Inferior parietal cortex (tissue), 1 donor: ENCODE results near the gene CFAP57.
A peak's percentile ranks its signal among the peaks of the same experiment; 100 is the strongest.

Source experiments
- DNase-seq: peaks from one replicate; pipeline ENCODE4 v3.0.0-alpha.2; 2016; ENCODE audit errors: extremely low spot score

The CFAP57 gene

DNA sequence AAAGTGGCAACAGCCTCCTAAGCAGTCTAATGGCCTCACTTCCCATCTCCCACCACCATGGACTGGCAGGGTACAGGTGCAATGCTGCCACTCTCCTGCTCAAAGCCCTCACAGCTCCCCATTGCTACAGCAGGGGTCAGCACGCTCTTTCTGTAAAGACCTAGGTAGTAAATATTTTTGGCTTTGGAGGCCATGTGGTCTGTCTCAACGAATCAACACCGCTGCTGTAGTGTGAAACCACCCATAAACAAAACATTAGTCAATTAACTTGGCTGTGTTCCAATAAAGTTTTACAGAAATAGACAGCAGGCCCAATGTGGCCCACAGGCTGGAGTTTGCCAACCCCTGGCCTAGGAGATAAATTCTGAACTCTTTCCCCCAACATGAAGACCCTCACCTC lies 53.0 kb downstream of the CFAP57 start:
- no peak for DNase-seq

DNA sequence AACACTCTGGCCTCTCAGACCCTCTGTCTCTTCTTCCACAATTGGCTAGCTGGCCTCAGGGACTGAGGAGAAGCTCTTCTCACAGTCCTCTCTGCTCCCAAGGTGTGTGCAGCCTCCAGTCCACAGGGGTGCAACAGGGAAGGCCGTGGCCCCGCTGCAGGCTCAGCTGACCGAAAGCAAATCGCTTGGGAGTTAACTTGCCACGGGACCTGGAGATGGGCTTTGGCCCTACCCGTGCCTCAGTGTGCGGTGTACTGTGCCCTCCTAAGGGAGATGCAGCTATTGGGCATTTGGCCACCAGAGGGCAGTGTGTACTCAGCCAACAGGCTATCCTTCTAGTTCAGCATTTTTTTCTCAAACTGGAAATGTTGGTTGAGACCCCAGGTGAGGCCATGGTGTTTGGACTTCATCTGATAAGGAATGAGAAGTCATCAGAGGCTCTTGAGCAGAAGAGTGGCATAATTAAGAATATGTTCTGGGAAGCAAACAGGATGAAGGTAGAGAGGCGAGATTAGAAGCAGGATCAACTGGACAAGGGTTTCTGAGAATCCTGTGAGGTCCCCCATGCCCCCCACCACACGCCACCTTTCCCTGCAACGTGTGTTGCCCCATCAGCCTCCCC lies 55.1 kb downstream of the CFAP57 start:
- peak; percentile 94 for DNase-seq

DNA sequence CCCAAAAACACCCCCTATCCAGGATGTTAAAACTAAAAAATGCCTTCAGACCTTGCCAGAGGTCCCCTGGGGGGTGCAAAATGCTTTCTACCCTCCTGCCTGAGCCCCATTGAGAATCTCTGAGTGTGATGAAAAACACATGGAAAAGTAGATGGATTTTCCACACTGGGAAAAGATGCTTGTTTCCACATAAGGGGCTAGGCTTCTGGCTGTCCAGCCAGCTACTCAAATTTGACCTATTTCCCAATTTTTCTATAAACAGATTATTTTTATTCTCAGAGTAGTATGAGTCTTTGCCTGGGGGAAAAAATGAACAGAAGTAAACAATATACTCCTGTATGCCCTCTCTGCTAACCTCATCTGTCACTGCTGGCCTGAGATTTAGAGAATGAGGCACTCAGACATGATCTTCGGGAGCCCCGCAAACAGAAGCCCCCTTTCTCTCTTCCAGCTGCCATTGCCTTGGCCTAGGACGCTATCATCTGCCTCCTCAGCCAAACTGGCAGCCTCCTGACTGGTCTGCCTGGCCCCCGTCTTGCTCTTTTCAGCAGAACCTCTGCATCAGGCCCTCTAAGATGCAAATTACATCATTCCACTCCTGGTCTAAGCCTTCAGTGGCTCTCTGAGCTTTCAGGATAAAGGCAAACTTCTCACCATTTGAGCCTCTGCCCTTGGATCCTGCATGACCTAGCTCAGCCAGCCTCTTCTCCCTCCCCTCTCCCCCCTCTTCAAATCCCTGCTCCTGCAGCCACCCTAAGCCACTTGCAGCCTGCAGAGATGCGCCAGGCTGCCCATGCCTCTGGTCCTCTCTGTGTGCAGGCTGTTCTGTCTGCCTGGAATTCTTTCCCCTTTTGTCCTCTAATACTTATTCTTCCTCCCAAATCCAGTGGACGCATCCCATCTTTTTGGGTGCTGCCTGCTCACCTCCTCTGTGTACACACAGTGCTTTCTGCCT lies 58.0 kb downstream of the CFAP57 start:
- DNase-seq, result no peak

DNA sequence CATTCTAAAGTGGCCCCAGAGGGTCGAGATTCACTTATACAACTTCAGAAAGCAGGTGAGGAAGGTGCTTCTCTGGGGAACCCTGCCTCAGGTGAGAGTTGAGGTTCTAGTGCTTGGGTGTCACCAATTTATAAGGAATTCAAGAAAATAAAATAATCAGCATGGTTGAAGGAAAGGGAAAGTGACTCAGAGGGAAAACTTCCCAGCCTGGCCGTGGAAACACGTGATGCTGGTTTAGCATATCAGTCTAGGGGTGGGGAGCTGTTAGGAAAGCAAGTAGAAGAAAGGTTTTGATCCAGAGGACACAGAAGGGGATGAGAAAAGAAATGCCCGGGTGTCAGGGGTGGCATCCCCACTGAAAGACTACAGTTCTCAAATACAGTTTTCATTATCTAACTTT lies 59.9 kb downstream of the CFAP57 start:
- DNase-seq, result no peak

DNA sequence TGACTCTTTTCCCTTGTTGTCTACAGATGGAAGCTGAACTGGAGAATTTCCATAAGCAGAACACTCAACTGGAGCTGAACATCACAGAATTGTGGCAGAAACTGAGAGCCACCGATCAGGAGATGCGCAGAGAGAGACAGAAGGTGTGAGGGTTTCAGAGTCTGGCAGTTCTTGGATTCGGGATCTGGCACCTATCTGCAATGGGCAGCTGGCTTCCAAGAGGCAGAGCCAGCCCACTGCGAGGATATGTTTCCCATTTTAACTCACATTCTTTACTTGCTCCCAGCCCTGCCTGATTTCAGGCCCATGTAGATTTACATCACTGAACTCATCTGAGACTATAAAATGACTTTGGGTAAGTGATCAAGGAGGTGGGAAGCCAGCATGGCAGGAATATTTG lies 60.4 kb downstream of the CFAP57 start:
- DNase-seq, result peak; percentile 61

DNA sequence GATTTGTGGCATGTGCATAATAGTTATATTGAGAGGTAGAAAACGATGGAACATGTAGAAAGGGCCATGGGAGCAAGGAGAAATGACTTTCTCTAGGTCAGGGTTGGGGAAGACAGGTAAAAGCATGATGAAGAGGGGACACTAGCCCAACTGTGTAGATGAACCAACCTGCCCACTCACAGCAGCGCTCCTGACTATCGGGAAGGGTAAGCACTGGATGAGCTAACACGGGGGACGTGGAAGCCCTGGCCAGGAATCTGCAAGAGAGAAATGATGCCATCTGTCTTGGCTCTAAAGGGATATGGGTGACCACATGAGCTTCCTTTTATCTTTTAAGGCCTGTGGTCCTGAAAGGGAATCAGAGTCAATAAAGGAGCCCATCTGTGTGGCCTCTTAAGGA lies 61.5 kb downstream of the CFAP57 start:
- no peak for DNase-seq

DNA sequence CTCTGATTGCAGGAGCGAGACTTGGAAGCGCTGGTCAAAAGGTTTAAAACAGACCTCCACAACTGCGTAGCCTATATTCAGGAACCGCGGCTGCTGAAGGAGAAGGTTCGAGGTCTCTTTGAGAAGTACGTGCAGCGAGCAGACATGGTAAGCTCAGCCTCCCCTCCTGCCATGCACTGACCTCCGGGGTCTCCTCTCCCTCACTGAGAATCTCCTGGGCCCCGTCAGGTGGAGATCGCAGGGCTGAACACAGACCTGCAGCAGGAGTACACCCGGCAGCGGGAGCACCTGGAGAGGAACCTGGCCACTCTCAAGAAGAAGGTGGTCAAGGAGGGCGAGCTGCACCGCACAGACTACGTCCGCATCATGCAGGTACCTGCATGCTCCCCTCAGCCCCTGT lies 62.1 kb downstream of the CFAP57 start:
- no peak for DNase-seq

DNA sequence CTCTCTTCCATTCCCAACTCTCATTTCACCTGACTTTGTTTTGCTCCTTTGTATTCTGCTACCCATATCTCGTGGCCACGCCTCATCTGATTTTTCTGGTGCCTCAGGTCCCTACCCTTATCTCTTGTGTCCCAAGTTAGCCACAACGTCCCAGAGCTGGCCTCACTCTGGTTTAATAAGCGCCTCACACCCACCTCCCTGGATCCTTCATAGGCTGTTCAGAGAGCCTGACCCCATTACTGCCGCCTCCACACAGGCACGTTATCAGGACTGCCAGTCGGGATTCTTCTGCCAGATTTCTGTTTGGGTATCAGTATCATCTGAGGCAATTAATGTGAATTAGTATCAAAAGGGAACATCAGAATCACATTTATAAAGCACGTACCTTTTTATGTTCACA lies 62.9 kb downstream of the CFAP57 start:
- DNase-seq, result no peak

DNA sequence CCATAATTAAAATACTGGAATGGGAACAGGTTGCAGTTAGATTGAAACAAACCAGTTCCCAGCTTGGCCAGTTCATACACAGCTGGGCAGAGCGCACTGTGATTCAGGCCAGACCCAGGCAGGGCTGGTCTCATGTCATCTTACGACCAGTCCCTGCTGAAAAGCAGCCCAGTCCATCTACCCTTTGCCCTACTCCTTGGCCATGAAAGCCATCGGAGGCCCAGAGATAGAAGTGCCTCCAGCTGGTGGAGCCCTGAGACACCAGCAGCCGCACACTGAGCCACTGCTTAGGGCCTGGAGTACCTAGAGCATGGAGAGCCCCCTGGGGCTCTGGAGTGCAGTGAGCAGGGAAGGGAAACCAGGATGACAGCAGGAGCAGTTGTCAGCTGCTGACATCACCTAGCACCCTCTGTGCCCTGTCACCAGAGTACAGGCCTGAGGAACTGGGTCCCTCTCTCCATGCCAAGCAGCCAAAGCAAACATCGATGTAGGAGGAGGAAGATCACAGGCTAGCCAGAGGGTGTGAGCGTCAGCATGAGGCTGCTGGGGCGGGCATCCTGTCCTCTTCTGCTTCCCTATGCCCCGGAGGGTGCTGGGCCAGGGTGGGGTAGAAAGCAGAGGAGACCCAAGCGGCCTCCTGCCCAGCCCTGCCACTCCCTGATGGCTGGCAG lies 63.5 kb downstream of the CFAP57 start:
- no peak for DNase-seq

DNA sequence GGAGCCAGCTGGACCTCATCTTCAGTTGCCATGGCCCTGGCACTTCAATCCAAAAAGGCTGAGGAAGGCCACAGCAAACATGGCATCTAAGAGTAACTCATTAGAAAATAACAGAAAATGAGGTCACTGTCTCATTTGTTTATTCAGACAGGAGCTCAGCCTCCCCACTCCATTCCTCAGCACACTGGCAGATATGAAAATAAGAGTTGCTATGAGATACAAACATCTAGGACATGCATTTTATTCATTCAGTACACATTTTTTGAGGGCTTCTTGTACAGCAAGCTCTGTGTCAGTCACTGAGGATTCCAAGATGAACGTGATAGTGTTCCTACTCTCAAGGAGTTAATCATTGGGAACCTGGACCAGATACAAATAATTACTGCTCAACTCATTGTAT lies 65.0 kb downstream of the CFAP57 start:
- no peak for DNase-seq

DNA sequence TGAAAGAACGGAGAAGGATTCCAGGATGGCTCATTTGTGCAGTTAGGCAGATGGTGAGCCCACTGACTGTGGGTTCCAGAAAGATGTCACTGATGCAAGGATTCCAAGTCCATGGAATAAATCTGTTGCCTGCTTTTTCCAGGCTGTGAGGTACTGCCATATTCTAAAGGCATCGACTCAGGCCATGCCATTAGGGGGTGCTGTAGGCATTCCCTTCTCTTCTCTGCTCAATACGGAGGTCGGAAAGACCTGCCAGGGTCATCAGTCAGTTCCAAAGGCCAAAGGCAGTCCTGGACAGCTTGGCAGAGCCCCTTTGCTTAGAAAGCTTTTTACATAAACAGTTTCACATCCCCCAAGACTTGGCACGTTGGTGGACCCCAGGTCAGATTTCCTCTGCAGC lies 66.0 kb downstream of the CFAP57 start:
- DNase-seq, result peak; percentile 88

DNA sequence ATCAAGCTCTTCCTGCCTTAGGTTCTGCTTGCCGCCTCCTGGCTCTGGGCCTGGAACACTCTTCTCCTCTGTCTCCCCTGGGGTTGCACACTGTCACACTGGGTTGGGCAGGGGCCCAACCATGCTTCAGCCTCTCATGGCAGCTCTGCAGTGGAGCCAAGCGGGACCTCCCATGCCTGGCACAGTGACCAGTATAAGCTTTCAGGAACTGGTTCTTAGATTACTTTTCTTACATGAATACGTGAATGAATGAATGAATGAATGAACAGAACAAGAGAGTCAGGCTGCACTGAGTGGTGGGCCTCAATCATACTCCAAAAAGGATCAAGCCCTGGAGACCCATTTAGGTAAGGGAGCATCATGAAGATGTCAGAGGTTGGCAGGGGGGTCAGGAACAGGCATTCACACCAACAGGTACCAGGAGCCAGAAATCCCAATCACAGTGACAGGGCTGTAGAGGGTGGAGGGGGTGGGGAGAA lies 66.9 kb downstream of the CFAP57 start:
- DNase-seq, result no peak

DNA sequence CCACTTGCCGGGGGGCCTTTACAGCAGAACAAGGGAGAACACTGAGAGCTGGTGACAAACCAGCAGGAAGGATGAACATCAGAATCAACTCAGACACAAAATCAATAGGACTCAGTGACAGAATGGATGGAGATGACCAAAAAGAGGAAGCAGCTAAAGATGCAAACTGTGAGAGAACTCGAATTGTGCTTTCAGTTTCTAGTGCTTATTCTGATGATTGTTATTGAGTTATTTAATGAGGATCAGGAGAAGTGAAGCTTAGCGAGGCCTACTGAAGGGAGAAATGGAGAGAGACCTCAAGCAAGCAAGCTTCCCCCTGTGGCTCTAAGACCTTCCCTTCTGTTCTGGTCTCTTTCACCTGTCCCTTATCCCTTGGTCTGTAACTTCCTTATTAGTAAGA lies 67.4 kb downstream of the CFAP57 start:
- DNase-seq, result no peak

DNA sequence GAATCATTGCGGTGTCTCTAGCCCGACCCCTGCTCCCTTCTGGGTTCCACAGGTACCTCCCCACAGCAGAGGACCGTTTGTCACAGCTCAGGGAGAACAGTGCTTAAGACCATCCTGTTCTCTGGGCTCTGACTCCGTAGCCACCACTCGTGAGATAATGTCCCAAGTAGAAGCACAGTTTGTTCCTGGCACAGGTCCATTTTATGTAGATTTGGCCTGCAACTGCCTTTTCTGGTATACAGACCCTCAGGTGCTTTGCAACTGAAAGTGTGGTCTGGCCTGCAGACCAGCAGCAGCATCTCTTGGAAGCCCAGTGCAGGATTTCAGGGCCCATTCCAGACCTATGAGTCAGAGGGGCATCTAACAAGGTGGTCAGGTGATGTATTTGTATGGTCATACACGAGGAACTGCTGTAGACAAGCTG lies 69.3 kb downstream of the CFAP57 start:
- no peak for DNase-seq

DNA sequence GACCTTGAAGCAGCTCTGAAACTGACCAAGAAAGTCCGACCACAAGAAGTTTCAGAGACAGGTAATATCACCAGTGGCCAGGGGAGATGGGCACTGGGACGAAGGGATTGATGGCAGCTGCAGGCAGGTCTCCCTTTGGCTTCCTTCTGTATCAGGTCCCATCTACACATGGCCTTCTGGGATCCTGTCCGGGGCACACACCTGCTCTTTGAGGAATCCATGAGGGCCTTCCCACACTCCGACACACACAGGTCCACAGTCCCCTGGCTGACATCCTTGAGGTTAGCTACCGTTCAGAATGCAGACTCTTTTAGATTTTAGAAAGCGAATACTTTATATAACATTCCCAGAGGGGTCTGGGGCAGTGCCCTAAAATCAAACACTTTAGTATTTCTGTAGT lies 71.2 kb downstream of the CFAP57 start:
- no peak for DNase-seq

DNA sequence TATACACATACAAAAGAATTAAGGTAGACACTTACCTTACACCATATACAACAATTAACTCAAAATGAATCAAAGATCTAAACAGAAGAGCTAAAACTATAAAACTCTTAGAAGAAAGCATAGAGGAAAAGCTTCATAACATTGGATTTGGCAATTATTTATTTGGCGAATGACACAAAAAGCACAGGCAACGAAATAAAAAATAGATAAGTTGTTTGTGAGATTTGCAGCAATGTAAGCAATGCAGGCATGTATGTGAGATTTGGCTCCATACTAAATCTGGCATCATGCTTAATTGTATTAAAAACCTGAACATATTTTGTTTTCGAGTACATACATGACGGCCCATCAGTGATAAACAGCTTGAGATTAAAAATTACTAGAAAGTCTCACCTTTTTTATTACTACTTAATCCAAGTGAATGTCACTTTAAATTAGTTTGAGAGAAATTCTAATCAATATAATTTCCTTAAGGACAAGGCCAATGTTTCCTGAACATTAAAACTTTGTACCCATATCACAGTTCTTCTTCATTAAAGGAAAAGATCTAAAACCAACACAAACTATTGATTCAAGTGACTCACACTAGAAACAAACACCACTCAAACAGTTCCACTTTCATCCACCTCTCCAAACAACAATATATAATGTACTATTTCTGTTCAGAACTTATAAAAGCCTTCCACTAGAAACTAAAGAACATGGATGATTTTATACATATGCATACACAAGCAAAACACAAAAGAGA lies 74.5 kb downstream of the CFAP57 start:
- no peak for DNase-seq

DNA sequence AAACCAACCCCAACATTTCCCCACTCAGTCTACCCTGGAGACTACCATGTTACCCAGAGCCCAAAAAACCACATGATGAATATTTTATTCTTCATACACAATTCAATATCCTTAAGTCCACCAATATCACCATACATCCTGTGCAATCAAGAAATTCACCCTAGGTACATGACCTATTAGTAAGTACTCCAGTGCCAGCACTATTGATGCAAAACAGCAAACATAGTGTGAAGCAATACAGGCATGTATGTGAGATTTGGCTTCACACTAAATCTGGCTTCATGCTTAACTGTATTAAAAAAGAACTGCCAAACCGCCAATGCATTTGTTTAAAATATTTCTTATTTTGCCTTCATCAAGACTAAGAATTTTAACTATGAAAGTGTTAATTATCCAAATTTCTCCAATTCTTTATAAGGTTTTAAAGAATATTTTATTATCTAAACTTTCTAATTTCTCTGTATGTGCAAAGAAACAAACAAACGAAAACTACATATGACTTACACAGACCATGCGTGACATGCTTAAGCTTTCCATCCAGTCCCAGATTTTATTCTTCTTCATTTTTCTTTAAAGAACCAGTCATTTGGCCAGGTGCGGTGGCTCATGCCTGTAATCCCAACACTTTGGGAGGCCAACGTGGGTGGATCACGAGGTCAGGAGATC lies 75.3 kb downstream of the CFAP57 start:
- DNase-seq, result no peak

DNA sequence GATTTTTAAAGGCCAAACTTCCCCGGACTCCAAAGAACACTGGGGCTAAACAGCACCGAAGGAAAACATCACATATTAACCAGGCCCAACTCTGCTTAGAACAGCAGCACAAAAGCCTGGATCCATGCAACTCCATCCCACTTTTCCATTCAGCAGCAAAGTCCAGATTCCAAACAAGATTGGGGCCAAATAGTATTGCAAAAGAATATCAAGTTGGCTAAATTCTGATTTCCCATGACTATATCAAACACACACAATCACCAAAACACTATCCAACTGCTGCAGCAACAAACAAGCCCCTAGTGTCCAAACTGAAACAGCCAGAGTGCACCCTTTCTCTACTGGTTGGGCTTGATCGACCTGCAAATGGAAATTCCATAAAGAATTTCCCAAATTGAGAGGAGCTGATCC lies 78.2 kb downstream of the CFAP57 start:
- no peak for DNase-seq

DNA sequence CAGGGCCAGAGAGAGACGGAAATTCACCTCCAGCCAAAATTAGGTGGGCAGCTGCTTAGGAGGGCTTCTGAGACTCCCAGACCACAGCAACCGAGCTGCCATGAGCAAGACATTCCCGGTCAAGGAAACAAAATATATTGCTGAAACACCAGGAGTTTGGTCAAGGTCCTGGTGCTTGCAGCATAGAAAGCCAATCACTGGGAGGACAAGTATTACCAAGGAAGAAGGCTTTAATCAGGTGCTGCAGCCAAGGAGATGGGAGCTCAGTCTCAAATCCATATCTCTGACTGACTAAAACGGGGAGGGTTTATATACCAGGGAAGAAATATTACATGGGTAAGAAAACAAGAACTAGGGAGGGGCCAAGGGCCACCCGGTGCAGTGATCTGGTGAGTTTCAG lies 78.9 kb downstream of the CFAP57 start:
- no peak for DNase-seq

DNA sequence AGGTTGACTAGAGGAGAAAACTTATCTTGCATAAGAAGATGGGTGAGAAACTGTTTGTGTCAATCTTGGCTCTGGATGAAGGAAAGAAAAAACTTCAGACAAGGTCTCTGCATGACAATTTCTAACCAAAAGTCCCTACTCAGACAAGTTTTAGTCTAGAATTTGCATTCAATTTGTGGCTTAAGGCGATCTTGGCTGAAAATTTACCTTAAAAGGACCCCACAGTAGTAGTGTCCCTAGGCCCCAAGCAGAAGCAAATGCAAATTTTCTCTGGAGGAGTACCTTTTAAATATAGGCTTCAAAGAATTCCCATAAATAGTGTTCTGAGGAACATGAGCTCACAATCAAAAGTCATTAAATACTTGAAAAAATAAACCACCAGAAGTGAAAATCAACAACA lies 80.1 kb downstream of the CFAP57 start:
- no peak for DNase-seq

DNA sequence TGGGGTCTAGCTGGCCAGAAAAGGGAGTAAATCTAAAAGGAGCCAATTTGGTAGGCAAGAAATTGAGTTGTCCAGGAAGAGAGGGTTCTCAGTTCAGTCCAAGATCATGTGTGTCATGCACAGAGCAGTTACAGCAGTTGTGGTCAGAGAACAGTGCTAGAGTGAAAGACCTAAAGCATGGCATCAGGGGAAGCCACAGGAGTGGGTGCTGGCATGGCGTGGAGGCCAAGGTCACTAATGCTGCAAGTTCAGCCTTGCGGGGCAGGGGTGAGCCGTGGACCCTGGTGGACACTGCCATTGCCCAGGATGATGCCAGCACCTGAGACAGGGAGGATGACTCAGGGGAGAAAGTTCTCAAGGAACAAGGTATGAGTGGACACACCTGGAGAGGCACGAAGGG lies 81.0 kb downstream of the CFAP57 start:
- no peak for DNase-seq
